CD14-positive monocyte (primary cell): Measurements from ENCODE around the gene SMS. TPM values are rescaled to one million over a fixed set of nuclear protein-coding genes. Genes with fewer than 3 reads are reported as not detected.

Source experiments
- DNase-seq, 3 donors: peaks; one replicate each; pipeline ENCODE4 v3.0.0-alpha.2; 2011 to 2022
- H2AFZ ChIP-seq: 2 replicates; pipeline ENCODE4 v1.6.0; 2012; ENCODE audit warnings: mild to moderate bottlenecking, low read depth, low read length, inconsistent platforms; ENCODE audit not compliant: insufficient read depth, poor library complexity, severe bottlenecking
- H3K27ac ChIP-seq, 2 donors: 1 replicate in 1 of 2; 2 replicates in 1 of 2; pipeline ENCODE4 v1.5.1; 2012 to 2013; ENCODE audit warnings: low read length in 2 of 2, control low read depth in 1 of 2, inconsistent platforms in 1 of 2, low read depth in 1 of 2, mild to moderate bottlenecking in 1 of 2
- H3K27me3 ChIP-seq, 2 donors: one replicate each; pipeline versions ENCODE4 v1.6.0 to v1.6.1; 2011 to 2013; ENCODE audit warnings: low read length in 2 of 2; ENCODE audit not compliant: control insufficient read depth in 2 of 2, insufficient read depth in 2 of 2
- H3K36me3 ChIP-seq, 2 donors: replicated peaks in 1 of 2; 1 replicate in 1 of 2; 2 replicates in 1 of 2; pipeline versions ENCODE4 v1.5.1 to v1.6.1; 2012 to 2013; ENCODE audit warnings: low read length in 2 of 2, control low read depth in 1 of 2, inconsistent platforms in 1 of 2, mild to moderate bottlenecking in 1 of 2; ENCODE audit not compliant: insufficient read depth in 2 of 2, control insufficient read depth in 1 of 2
- H3K4me1 ChIP-seq, 2 donors: 1 replicate in 1 of 2; 2 replicates in 1 of 2; pipeline versions ENCODE4 v1.5.1 to v1.6.1; 2012 to 2013; ENCODE audit warnings: low read length in 2 of 2, control low read depth in 1 of 2, inconsistent platforms in 1 of 2, mild to moderate bottlenecking in 1 of 2, moderate library complexity in 1 of 2; ENCODE audit not compliant: insufficient read depth in 2 of 2, control insufficient read depth in 1 of 2
- H3K4me2 ChIP-seq: replicated peaks from 2 replicates; pipeline ENCODE3; 2012; ENCODE audit warnings: low read length, moderate library complexity, mild to moderate bottlenecking; ENCODE audit not compliant: poor library complexity, severe bottlenecking; ENCODE audit errors: extremely low read depth
- H3K4me3 ChIP-seq, 3 experiments: fragments of 200-600 bp in 1 of 3; sonication (generic) in 1 of 3; replicated peaks in 1 of 3; 1 replicate in 2 of 3; 2 replicates in 1 of 3; pipeline ENCODE4 v1.5.1; 2011 to 2013; ENCODE audit warnings: low read length in 3 of 3, mild to moderate bottlenecking in 3 of 3, control low read depth in 2 of 3, low read depth in 2 of 3, inconsistent platforms in 1 of 3, moderate library complexity in 1 of 3
- H3K79me2 ChIP-seq: 2 replicates; pipeline ENCODE4 v1.6.0; 2012; ENCODE audit warnings: mild to moderate bottlenecking, control low read depth, inconsistent platforms, low read length, moderate library complexity; ENCODE audit not compliant: insufficient read depth
- H3K9ac ChIP-seq: 2 replicates; pipeline ENCODE4 v1.6.0; 2017; ENCODE audit warnings: low read length, mild to moderate bottlenecking; ENCODE audit not compliant: insufficient read depth, poor library complexity, severe bottlenecking
- H3K9me3 ChIP-seq, 2 donors: replicated peaks in 1 of 2; 1 replicate in 1 of 2; 2 replicates in 1 of 2; pipeline versions ENCODE4 v1.5.1 to v1.6.1; 2012 to 2013; ENCODE audit warnings: low read length in 2 of 2, control low read depth in 1 of 2; ENCODE audit not compliant: control insufficient read depth in 1 of 2, insufficient read depth in 1 of 2
- H4K20me1 ChIP-seq: 2 replicates; pipeline ENCODE4 v1.6.0; 2012; ENCODE audit warnings: mild to moderate bottlenecking, low read length, control low read depth, moderate library complexity; ENCODE audit not compliant: insufficient read depth
- H3K27ac Mint-ChIP-seq, 7 donors: one replicate each; pipeline ENCODE4 v1.8.0; 2020; ENCODE audit warnings: mild to moderate bottlenecking in 7 of 7, mixed read lengths in 7 of 7, moderate library complexity in 6 of 7, inconsistent platforms in 2 of 7
- H3K27me3 Mint-ChIP-seq, 3 donors: one replicate each; pipeline ENCODE4 v1.8.0; 2021 to 2022; ENCODE audit warnings: low read depth in 3 of 3, mild to moderate bottlenecking in 3 of 3, mixed read lengths in 3 of 3, moderate library complexity in 3 of 3, inconsistent platforms in 1 of 3
- H3K36me3 Mint-ChIP-seq, 2 donors: one replicate each; pipeline ENCODE4 v1.8.0; 2020; ENCODE audit warnings: mixed read lengths in 2 of 2, inconsistent platforms in 1 of 2, mild to moderate bottlenecking in 1 of 2
- H3K4me1 Mint-ChIP-seq: one replicate; pipeline ENCODE4 v1.8.0; 2020; ENCODE audit warnings: mild to moderate bottlenecking, mixed read lengths
- H3K4me3 Mint-ChIP-seq, 2 donors: one replicate each; pipeline ENCODE4 v1.8.0; 2020; ENCODE audit warnings: mild to moderate bottlenecking in 2 of 2, mixed read lengths in 2 of 2, moderate library complexity in 1 of 2
- H3K9me3 Mint-ChIP-seq, 7 donors: one replicate each; pipeline ENCODE4 v1.8.0; 2020 to 2022; ENCODE audit warnings: mixed read lengths in 7 of 7, mild to moderate bottlenecking in 6 of 7, moderate library complexity in 6 of 7, inconsistent platforms in 2 of 7
- CTCF ChIP-seq: fragments of 200-600 bp; IDR thresholded peaks from one replicate; pipeline ENCODE4 v1.8.0; 2022; ENCODE audit warnings: antibody characterized with exemption, mild to moderate bottlenecking
- WGBS: methylation state at CpG from one replicate; pipeline ENCODE4 v1.1.5; 2013; ENCODE audit warnings: missing lambda C conversion rate; ENCODE audit not compliant: insufficient coverage; 5-methylcytosine and 5-hydroxymethylcytosine counted together
- intact Hi-C, 2 donors: fragments of 100-400 bp; cut with micrococcal nuclease; formaldehyde crosslinking; loops; one replicate each; pipeline versions ENCODE4 v1.15.0 to v1.15.1; 2023
- polyA plus RNA-seq, 3 donors: library from polyadenylated mRNA; depleted of rRNA in 1 of 3; unstranded in 2 of 3; stranded (reverse) in 1 of 3; fragments of 300-500 nt in 2 of 3; fragments of >200 nt in 1 of 3; fragmentation: Illumina TruSeq in 2 of 3; gene quantifications; 1 replicate in 2 of 3; 2 replicates in 1 of 3; pipeline ENCODE4 v1.2.3, GENCODE V29; 2012 to 2021

Gene SMS
- polyA plus RNA-seq, 3 donors: 24.9 to 75.4 (median 70.8) TPM

DNA sequence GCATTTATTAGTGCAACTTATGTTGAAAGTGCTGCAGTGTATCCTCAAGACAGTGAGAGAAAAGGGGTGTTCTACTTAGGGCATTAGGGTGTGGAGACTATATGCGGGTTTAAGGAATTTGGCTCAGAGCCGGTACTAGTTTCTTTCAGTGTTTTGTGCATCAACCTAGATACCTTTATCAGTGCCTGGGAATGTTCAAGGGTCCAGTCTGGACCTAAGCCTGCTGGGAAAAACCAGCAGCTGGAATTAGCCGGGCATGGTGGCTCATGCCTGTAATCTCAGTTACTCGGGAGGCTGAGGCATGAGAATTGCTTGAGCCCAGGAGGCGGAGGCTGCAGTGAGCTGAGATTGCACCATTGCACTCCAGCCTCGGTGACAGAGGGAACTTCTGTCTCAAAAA lies 99.0 kb downstream of the SMS start:
- Mint-ChIP-seq H3K27ac (peak overlapping the region in 1 of 7 donors; percentile 47), H3K36me3 (no peaks in the 10 kb centered on the region), H3K4me3 (no peak overlapping the region), H3K4me1 (peaks cover 4% of the 10 kb centered on the region), H3K9me3 (peaks cover 0 to 3% (median 0%) of the 10 kb centered on the region in 7 donors), H3K27me3 (peaks cover 1 to 12% (median 3%) of the 10 kb centered on the region in 3 donors)
- DNase-seq: no peak
- Histone ChIP-seq H3K4me3 (no peak overlapping the region), H3K9me3 (no peaks in the 10 kb centered on the region), H3K4me2 (no peak overlapping the region), H2AFZ (no peak overlapping the region), H3K9ac (no peak overlapping the region), H3K27ac (no peak overlapping the region), H3K4me1 (no peaks in the 10 kb centered on the region), H4K20me1 (no peaks in the 10 kb centered on the region), H3K27me3 (no peaks in the 10 kb centered on the region), H3K36me3 (no peaks in the 10 kb centered on the region), H3K79me2 (no peaks in the 10 kb centered on the region)
- no peak for TF ChIP-seq CTCF
- WGBS: 80% methylated on average over 1 of the region's 6 CpGs
- intact Hi-C loops: no loop called here

DNA sequence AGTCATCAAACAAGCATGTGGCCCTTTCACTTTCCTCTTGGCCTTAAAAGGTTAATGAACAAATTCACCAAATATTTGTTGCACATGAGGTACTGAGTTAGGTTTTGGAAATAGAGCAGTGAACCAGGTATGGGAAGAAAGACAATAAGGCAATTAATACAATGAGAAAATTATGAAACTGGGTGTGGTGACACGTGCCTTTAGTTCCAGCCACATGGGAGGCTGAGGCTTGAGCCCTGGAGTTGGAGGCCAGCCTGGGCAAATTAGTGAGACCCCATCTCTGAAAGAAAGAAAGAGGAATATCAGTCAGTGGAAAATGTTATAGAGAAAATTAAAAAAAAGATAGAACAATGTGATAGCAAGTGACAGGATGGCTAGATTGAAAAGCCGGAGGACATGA lies 99.7 kb downstream of the SMS start:
- H3K9me3 Mint-ChIP-seq: peaks cover 0 to 3% (median 0%) of the 10 kb centered on the region in 7 donors
- no peaks in the 10 kb centered on the region for H3K9me3 ChIP-seq
- no peaks in the 10 kb centered on the region for H3K36me3 ChIP-seq
- no peak overlapping the region for H2AFZ ChIP-seq
- no peak overlapping the region for H3K27ac ChIP-seq
- no peaks in the 10 kb centered on the region for H3K36me3 Mint-ChIP-seq
- H3K4me3 ChIP-seq: no peak overlapping the region
- peaks cover 1 to 12% (median 3%) of the 10 kb centered on the region in 3 donors for H3K27me3 Mint-ChIP-seq
- H4K20me1 ChIP-seq: no peaks in the 10 kb centered on the region
- H3K4me1 ChIP-seq: no peaks in the 10 kb centered on the region
- no peaks in the 10 kb centered on the region for H3K27me3 ChIP-seq
- H3K9ac ChIP-seq: no peak overlapping the region
- WGBS: 100% methylated on average over 1 of the region's 2 CpGs
- H3K4me2 ChIP-seq: no peak overlapping the region
- no peak overlapping the region for H3K4me3 Mint-ChIP-seq
- DNase-seq: no peak
- peaks cover 4% of the 10 kb centered on the region for H3K4me1 Mint-ChIP-seq
- TF ChIP-seq CTCF: no peak
- H3K79me2 ChIP-seq: no peaks in the 10 kb centered on the region
- intact Hi-C loops: loop anchor here in 1 of 2 donors (10.0 kb wide), 1 partner anchor 45 kb away; no protein-coding TSS in a partner anchor
- peak overlapping the region in 1 of 7 donors; percentile 13 for H3K27ac Mint-ChIP-seq
